ENCODE measurements around the gene POLR2I. TPM values are rescaled to one million over a fixed set of nuclear protein-coding genes. Genes with fewer than 3 reads are reported as not detected.
A peak's percentile ranks its signal among the peaks of the same experiment; 100 is the strongest.

Gene POLR2I
- total RNA-seq, 1 experiment from 2014 or later, result 250 TPM

GRCh38 chr19:36142046-36142445 lies 27.4 kb upstream of the POLR2I start:
- Histone ChIP-seq H3F3A (ENCODE audit: low read length, unreplicated experiment) (no peaks in the 10 kb centered on the region), H3K9me2 (replicated peaks; ENCODE audit: low read length) (no peaks in the 10 kb centered on the region), H3K27me3 (ENCODE audit: low read length) (no peaks in the 10 kb centered on the region), H3K9ac (ENCODE audit: low read length) (no peak overlapping the region), H3K36me3 (ENCODE audit: low read depth, low read length) (peaks cover 17% of the 10 kb centered on the region), H3K4me3 (ENCODE audit: low read length) (no peak overlapping the region), H3K4me1 (ENCODE audit: insufficient read depth, low read length) (peaks cover 21% of the 10 kb centered on the region), H3K4me2 (ENCODE audit: low read length) (peak overlapping the region; percentile 94), H4K20me1 (ENCODE audit: low read length) (peaks cover 7% of the 10 kb centered on the region; the same call in 1 of the 2 replicates), H2AFZ (ENCODE audit: low read length) (no peak overlapping the region), H3K27ac (ENCODE audit: low read length) (no peak overlapping the region), H3K9me3 (ENCODE audit: low read length) (no peaks in the 10 kb centered on the region), H3K79me2 (ENCODE audit: low read length) (peaks cover 34% of the 10 kb centered on the region)
- ChIA-PET POLR2A (ENCODE audit: unreplicated experiment) (no interaction called here), CTCF (no interaction called here)
- BruUV-seq (replicated peaks), result no TSS peak
- no peak for ATAC-seq
- intact Hi-C loops (cut with micrococcal nuclease), result no loop called here
- no peak for DNase-seq
- TF ChIP-seq, protein P1, sequence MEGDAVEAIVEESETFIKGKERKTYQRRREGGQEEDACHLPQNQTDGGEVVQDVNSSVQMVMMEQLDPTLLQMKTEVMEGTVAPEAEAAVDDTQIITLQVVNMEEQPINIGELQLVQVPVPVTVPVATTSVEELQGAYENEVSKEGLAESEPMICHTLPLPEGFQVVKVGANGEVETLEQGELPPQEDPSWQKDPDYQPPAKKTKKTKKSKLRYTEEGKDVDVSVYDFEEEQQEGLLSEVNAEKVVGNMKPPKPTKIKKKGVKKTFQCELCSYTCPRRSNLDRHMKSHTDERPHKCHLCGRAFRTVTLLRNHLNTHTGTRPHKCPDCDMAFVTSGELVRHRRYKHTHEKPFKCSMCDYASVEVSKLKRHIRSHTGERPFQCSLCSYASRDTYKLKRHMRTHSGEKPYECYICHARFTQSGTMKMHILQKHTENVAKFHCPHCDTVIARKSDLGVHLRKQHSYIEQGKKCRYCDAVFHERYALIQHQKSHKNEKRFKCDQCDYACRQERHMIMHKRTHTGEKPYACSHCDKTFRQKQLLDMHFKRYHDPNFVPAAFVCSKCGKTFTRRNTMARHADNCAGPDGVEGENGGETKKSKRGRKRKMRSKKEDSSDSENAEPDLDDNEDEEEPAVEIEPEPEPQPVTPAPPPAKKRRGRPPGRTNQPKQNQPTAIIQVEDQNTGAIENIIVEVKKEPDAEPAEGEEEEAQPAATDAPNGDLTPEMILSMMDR (conservative IDR thresholded peaks at IDR 0.05; ENCODE audit: low read depth, low read length), result no peak
- TF ChIP-seq EZH2phosphoT487 (IDR thresholded peaks at IDR 0.05; ENCODE audit: borderline replicate concordance, low read length), result no peak
- TF ChIP-seq EZH2 (IDR thresholded peaks at IDR 0.05; ENCODE audit: low read length, unreplicated experiment), result no peak

DNA sequence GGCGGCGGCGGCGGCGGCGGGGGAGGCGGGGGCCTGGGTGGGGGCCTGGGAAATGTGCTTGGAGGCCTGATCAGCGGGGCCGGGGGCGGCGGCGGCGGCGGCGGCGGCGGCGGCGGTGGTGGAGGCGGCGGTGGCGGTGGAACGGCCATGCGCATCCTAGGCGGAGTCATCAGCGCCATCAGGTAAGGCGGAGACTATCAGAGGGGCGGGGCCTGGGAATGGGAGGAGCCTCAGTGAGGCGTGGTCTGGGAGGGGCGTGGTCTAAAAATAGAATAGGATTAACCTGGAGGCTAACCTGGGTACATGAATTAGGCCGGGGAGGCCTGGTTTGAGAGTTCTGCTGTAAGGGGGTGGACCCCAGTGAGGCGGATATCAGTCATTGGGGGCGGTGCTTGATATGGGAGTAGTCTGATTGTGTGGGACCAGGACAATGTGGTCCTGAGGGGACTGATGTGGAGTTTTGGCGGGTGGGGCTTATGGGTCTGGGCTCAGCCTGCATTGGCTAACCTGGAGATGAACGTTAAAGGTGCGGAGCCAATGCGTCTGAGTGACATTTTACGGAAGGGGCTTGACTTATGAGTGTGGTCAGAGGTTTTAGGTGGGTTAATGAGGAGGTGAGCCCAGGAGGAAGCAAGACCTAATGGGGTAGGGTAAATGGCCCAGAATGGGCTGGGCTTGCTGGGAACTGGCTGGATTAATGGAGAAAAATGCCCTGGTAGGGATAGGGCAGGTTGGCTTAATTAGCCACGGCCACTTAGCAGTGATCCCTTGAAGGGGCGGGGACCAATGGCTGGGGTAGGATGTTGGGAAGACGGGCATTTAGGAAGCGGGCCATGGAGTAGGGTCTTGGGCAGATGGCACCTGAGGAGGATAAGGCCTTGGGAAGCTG lies 26.6 kb upstream of the POLR2I start:
- peak; percentile 88 for DNase-seq
- Histone ChIP-seq H3K79me2 (ENCODE audit: low read length) (peaks cover 34% of the 10 kb centered on the region), H3K9ac (ENCODE audit: low read length) (peak overlapping the region; percentile 100)

More for the DNA sequence above, 26.6 kb upstream of the POLR2I start:
- Histone ChIP-seq H3K27ac (ENCODE audit: low read length) (peak overlapping the region; percentile 99), H2AFZ (ENCODE audit: low read length) (no peak overlapping the region), H3F3A (ENCODE audit: low read length, unreplicated experiment) (no peaks in the 10 kb centered on the region), H3K27me3 (ENCODE audit: low read length) (no peaks in the 10 kb centered on the region), H3K36me3 (ENCODE audit: low read depth, low read length) (peaks cover 16% of the 10 kb centered on the region), H3K4me1 (ENCODE audit: insufficient read depth, low read length) (peaks cover 29% of the 10 kb centered on the region), H4K20me1 (ENCODE audit: low read length) (peaks cover 7% of the 10 kb centered on the region; the same call in 1 of the 2 replicates), H3K9me3 (ENCODE audit: low read length) (no peaks in the 10 kb centered on the region), H3K9me2 (replicated peaks; ENCODE audit: low read length) (no peaks in the 10 kb centered on the region), H3K4me2 (ENCODE audit: low read length) (peak overlapping the region; percentile 94), H3K4me3 (ENCODE audit: low read length) (peak overlapping the region; percentile 94)
- ATAC-seq, result peak; percentile 47
- ChIA-PET POLR2A (ENCODE audit: unreplicated experiment) (no interaction called here), CTCF (no interaction called here)
- no TSS peak for BruUV-seq (replicated peaks)
- intact Hi-C loops (cut with micrococcal nuclease), result loop anchor here (2.0 kb wide), 1 partner anchor 14 kb away; no protein-coding TSS in a partner anchor
- TF ChIP-seq EZH2phosphoT487 (IDR thresholded peaks at IDR 0.05; ENCODE audit: borderline replicate concordance, low read length), result no peak
- TF ChIP-seq, protein P1 (conservative IDR thresholded peaks at IDR 0.05; ENCODE audit: low read depth, low read length), result no peak
- TF ChIP-seq EZH2 (IDR thresholded peaks at IDR 0.05; ENCODE audit: low read length, unreplicated experiment), result no peak

Measured in PC-3 (cell line).